Caco-2 (cell line): ENCODE measurements around the gene RAB3C. TPM values are rescaled to one million over a fixed set of nuclear protein-coding genes. Genes with fewer than 3 reads are reported as not detected.

Experiments
- BruUV-seq: library from RNA; stranded (reverse); fragments of 400-500 nt; replicated peaks from 2 replicates; lab custom pipeline; 2021; lab: Mats Ljungman, UMichigan
- CTCF ChIA-PET: fragments of 300-600 bp; sonication (Branson Sonifier 250); formaldehyde crosslinking; loops from one replicate; lab custom pipeline; 2022; ENCODE audit warnings: antibody characterized with exemption; lab: Charles Lee
- POLR2A ChIA-PET: fragments of 300-600 bp; sonication (Branson Sonifier 250); formaldehyde crosslinking; loops from one replicate; lab custom pipeline; 2022; ENCODE audit warnings: antibody characterized with exemption; lab: Charles Lee
- DNase-seq, 2 experiments: peaks; one replicate each; pipeline versions ENCODE4 v3.0.0 to v3.0.0-alpha.2; 2020 to 2022
- H3K27me3 ChIP-seq: replicated peaks from 2 replicates; pipeline ENCODE4 v1.6.0; 2011; ENCODE audit warnings: low read length; ENCODE audit not compliant: control insufficient read depth, insufficient read depth
- H3K36me3 ChIP-seq: 2 replicates; pipeline ENCODE4 v1.5.1; 2011; ENCODE audit warnings: low read length; ENCODE audit not compliant: control insufficient read depth, insufficient read depth
- H3K4me1 ChIP-seq: fragments of 250-450 bp; sonication (Bioruptor Pico); 2 replicates; pipeline ENCODE4 v1.5.1; 2020; ENCODE audit warnings: mild to moderate bottlenecking
- H3K4me3 ChIP-seq: 2 replicates; pipeline ENCODE4 v1.5.1; 2011; ENCODE audit warnings: low read depth, mild to moderate bottlenecking, control low read depth, low read length
- H3K9me3 ChIP-seq: fragments of 250-450 bp; sonication (Bioruptor Pico); 2 replicates; pipeline ENCODE4 v1.5.1; 2020; ENCODE audit warnings: mild to moderate bottlenecking, moderate library complexity
- H3K27ac Mint-ChIP-seq: one replicate; pipeline ENCODE4 v1.8.0; 2022; ENCODE audit warnings: mixed read lengths; ENCODE audit not compliant: unreplicated experiment
- H3K27me3 Mint-ChIP-seq: one replicate; pipeline ENCODE4 v1.8.0; 2022; ENCODE audit warnings: mixed read lengths; ENCODE audit not compliant: insufficient read depth, unreplicated experiment
- H3K36me3 Mint-ChIP-seq: one replicate; pipeline ENCODE4 v1.8.0; 2022; ENCODE audit warnings: mild to moderate bottlenecking, mixed read lengths; ENCODE audit not compliant: insufficient read depth, unreplicated experiment
- H3K4me1 Mint-ChIP-seq: one replicate; pipeline ENCODE4 v1.8.0; 2022; ENCODE audit warnings: low read depth, mixed read lengths; ENCODE audit not compliant: unreplicated experiment
- H3K4me3 Mint-ChIP-seq: one replicate; pipeline ENCODE4 v1.8.0; 2022; ENCODE audit warnings: mild to moderate bottlenecking, moderate library complexity, mixed read lengths; ENCODE audit not compliant: unreplicated experiment
- H3K9me3 Mint-ChIP-seq: one replicate; pipeline ENCODE4 v1.8.0; 2022; ENCODE audit warnings: mixed read lengths; ENCODE audit not compliant: unreplicated experiment
- CTCF ChIP-seq, 2 experiments: fragments of 200-600 bp in 1 of 2; IDR thresholded peaks; 1 replicate in 1 of 2; 2 replicates in 1 of 2; pipeline versions ENCODE4 v1.5.1 to v1.8.0; 2011 to 2022; ENCODE audit warnings: antibody characterized with exemption in 1 of 2, control low read depth in 1 of 2, inconsistent platforms in 1 of 2, low read depth in 1 of 2, low read length in 1 of 2, mild to moderate bottlenecking in 1 of 2, moderate library complexity in 1 of 2; ENCODE audit not compliant: insufficient read depth in 1 of 2, severe bottlenecking in 1 of 2, unreplicated experiment in 1 of 2
- intact Hi-C: fragments of 100-400 bp; cut with micrococcal nuclease; formaldehyde crosslinking; loops from one replicate; pipeline ENCODE4 v1.10.0; 2022; ENCODE audit not compliant: unreplicated experiment
- total RNA-seq: library from RNA; stranded (reverse); gene quantifications from 2 replicates; pipeline ENCODE4 v1.2.3, GENCODE V29; 2022

Gene RAB3C
- total RNA-seq, 1 experiment from 2014 or later, result not detected

GRCh38 chr5:58825899-58826298, 243.0 kb downstream of the RAB3C start:
- Mint-ChIP-seq H3K27me3 (peaks cover 3% of the 10 kb centered on the region), H3K27ac (no peak overlapping the region), H3K4me1 (peaks cover 12% of the 10 kb centered on the region), H3K9me3 (no peaks in the 10 kb centered on the region), H3K36me3 (no peaks in the 10 kb centered on the region), H3K4me3 (no peak overlapping the region)
- no peak for TF ChIP-seq CTCF (IDR thresholded peaks at IDR 0.05; ENCODE audit: insufficient read depth in 1 of 2, low read depth in 1 of 2, low read length in 1 of 2, severe bottlenecking in 1 of 2, unreplicated experiment in 1 of 2)
- Histone ChIP-seq H3K4me3 (no peak overlapping the region), H3K4me1 (no peaks in the 10 kb centered on the region), H3K27me3 (no peaks in the 10 kb centered on the region), H3K36me3 (no peaks in the 10 kb centered on the region), H3K9me3 (no peaks in the 10 kb centered on the region)
- BruUV-seq, result no TSS peak
- ChIA-PET CTCF (no interaction called here), POLR2A (no interaction called here)
- DNase-seq, result no peak
- intact Hi-C loops, result no loop called here

- BruUV-seq, result no TSS peak
- no peak overlapping the region for H3K4me3 Mint-ChIP-seq
- POLR2A ChIA-PET, result no interaction called here
- no peak overlapping the region for H3K4me3 ChIP-seq
- H3K27ac Mint-ChIP-seq, result no peak overlapping the region
- H3K9me3 Mint-ChIP-seq, result no peaks in the 10 kb centered on the region
- no peak for DNase-seq
- no peaks in the 10 kb centered on the region for H3K9me3 ChIP-seq
- intact Hi-C loops, result no loop called here
- no peaks in the 10 kb centered on the region for H3K27me3 ChIP-seq
- no peaks in the 10 kb centered on the region for H3K36me3 Mint-ChIP-seq
- no peak for TF ChIP-seq CTCF (IDR thresholded peaks at IDR 0.05; ENCODE audit: insufficient read depth in 1 of 2, low read depth in 1 of 2, low read length in 1 of 2, severe bottlenecking in 1 of 2, unreplicated experiment in 1 of 2)
- no peaks in the 10 kb centered on the region for H3K4me1 ChIP-seq
- peaks cover 12% of the 10 kb centered on the region for H3K4me1 Mint-ChIP-seq
- CTCF ChIA-PET, result no interaction called here
- no peaks in the 10 kb centered on the region for H3K36me3 ChIP-seq
- peaks cover 3% of the 10 kb centered on the region for H3K27me3 Mint-ChIP-seq
Measured at GRCh38 chr5:58827463-58827862, 244.6 kb downstream of the RAB3C start.

- H3K9me3 ChIP-seq, result no peaks in the 10 kb centered on the region
- no peak overlapping the region for H3K4me3 Mint-ChIP-seq
- ChIA-PET POLR2A (no interaction called here), CTCF (no interaction called here)
- H3K36me3 Mint-ChIP-seq, result no peaks in the 10 kb centered on the region
- H3K27me3 ChIP-seq, result no peaks in the 10 kb centered on the region
- H3K4me1 ChIP-seq, result no peaks in the 10 kb centered on the region
- peaks cover 12% of the 10 kb centered on the region for H3K4me1 Mint-ChIP-seq
- intact Hi-C loops, result no loop called here
- H3K27ac Mint-ChIP-seq, result peak overlapping the region; percentile 58
- H3K27me3 Mint-ChIP-seq, result peaks cover 3% of the 10 kb centered on the region
- H3K36me3 ChIP-seq, result no peaks in the 10 kb centered on the region
- no peak overlapping the region for H3K4me3 ChIP-seq
- H3K9me3 Mint-ChIP-seq, result no peaks in the 10 kb centered on the region
- TF ChIP-seq CTCF (IDR thresholded peaks at IDR 0.05; ENCODE audit: insufficient read depth in 1 of 2, low read depth in 1 of 2, low read length in 1 of 2, severe bottlenecking in 1 of 2, unreplicated experiment in 1 of 2), result no peak
- BruUV-seq, result no TSS peak
- DNase-seq, result no peak
Measured at GRCh38 chr5:58828258-58828657, 245.4 kb downstream of the RAB3C start.
